NT2/D1 (cell line): ENCODE measurements around the gene GPR15LG.

ENCODE experiments used
- SUZ12 ChIP-seq: IDR thresholded peaks from 2 replicates; pipeline ENCODE4 v1.6.1; 2011; ENCODE audit not compliant: insufficient read length, insufficient read depth; ENCODE audit errors: extremely low read depth
- YY1 ChIP-seq: IDR thresholded peaks from 2 replicates; pipeline ENCODE4 v1.6.1; 2011; ENCODE audit not compliant: insufficient read length, insufficient read depth
- ZNF274 ChIP-seq: IDR thresholded peaks from 2 replicates; pipeline ENCODE4 v1.6.1; 2011; ENCODE audit warnings: mild to moderate bottlenecking, low read depth, low read length

- no peak for TF ChIP-seq ZNF274
- TF ChIP-seq YY1, result no peak
- TF ChIP-seq SUZ12, result no peak
Measured at GRCh38 chr10:84190621-84191020, 17.0 kb downstream of the GPR15LG start.
